Neural cell (in vitro differentiated cells): Measurements from ENCODE around the gene BCL3. TPM values are rescaled to one million over a fixed set of nuclear protein-coding genes. Genes with fewer than 3 reads are reported as not detected.

Experiments
- H2AFZ ChIP-seq: fragments of 200-600, 300-800 bp; sonication (generic), shearing (Covaris generic); 2 replicates; pipeline ENCODE4 v1.6.0; 2014; ENCODE audit warnings: low read depth, mild to moderate bottlenecking, antibody characterized with exemption, low read length, moderate library complexity
- H3F3A ChIP-seq: fragments of 200-600 bp; shearing (Covaris generic); 2 replicates; pipeline ENCODE4 v1.6.1; 2016; ENCODE audit warnings: mild to moderate bottlenecking, moderate library complexity, mixed read lengths, antibody characterized with exemption, low read length; ENCODE audit not compliant: insufficient read depth, poor library complexity, severe bottlenecking
- H3K27ac ChIP-seq: fragments of 200-600, 300-800 bp; sonication (generic), shearing (Covaris generic); 2 replicates; pipeline ENCODE4 v1.5.1; 2014; ENCODE audit warnings: mild to moderate bottlenecking, low read length, moderate library complexity
- H3K27me3 ChIP-seq: fragments of 300-800, 200-600 bp; sonication (generic), shearing (Covaris generic); 2 replicates; pipeline ENCODE4 v1.6.0; 2014; ENCODE audit warnings: mild to moderate bottlenecking, low read depth, low read length, moderate library complexity; ENCODE audit not compliant: insufficient read depth
- H3K36me3 ChIP-seq: fragments of 300-800, 200-600 bp; sonication (generic), shearing (Covaris generic); 2 replicates; pipeline ENCODE4 v1.5.1; 2014; ENCODE audit warnings: mild to moderate bottlenecking, antibody characterized with exemption, low read length, moderate library complexity; ENCODE audit not compliant: insufficient read depth
- H3K4me2 ChIP-seq: fragments of 300-800, 200-600 bp; sonication (generic), shearing (Covaris generic); 2 replicates; pipeline ENCODE4 v1.6.0; 2014; ENCODE audit warnings: mild to moderate bottlenecking, low read length
- H3K4me3 ChIP-seq: fragments of 300-800, 200-600 bp; sonication (generic), shearing (Covaris generic); 2 replicates; pipeline ENCODE4 v1.5.1; 2014; ENCODE audit warnings: mild to moderate bottlenecking, low read length, moderate library complexity
- H3K79me2 ChIP-seq: fragments of 200-600 bp; shearing (Covaris generic); replicated peaks from 2 replicates; pipeline ENCODE4 v1.6.0; 2014; ENCODE audit warnings: mild to moderate bottlenecking, low read length, moderate library complexity; ENCODE audit not compliant: insufficient read depth
- H3K9ac ChIP-seq: fragments of 300-800, 200-600 bp; sonication (generic), shearing (Covaris generic); 2 replicates; pipeline ENCODE4 v1.6.1; 2016; ENCODE audit warnings: mild to moderate bottlenecking, low read length, mixed read lengths
- H3K9me2 ChIP-seq: fragments of 200-600 bp; shearing (Covaris generic); 2 replicates; pipeline ENCODE4 v1.6.1; 2016; ENCODE audit warnings: mild to moderate bottlenecking, low read length, mixed read lengths; ENCODE audit not compliant: insufficient read depth
- H3K9me3 ChIP-seq: fragments of 200-600, 300-800 bp; sonication (generic), shearing (Covaris generic); 2 replicates; pipeline ENCODE4 v1.6.1; 2016; ENCODE audit warnings: mild to moderate bottlenecking, mixed run types, low read length, moderate library complexity, mixed read lengths
- H4K20me1 ChIP-seq: fragments of 200-600 bp; shearing (Covaris generic); 2 replicates; pipeline ENCODE4 v1.6.1; 2016; ENCODE audit warnings: mild to moderate bottlenecking, mixed run types; ENCODE audit not compliant: insufficient read depth
- CTCF ChIP-seq: fragments of 450-650 bp; IDR thresholded peaks from 2 replicates; pipeline ENCODE4 v1.5.1; 2014; ENCODE audit warnings: antibody characterized with exemption, mild to moderate bottlenecking, moderate library complexity; ENCODE audit not compliant: poor library complexity, severe bottlenecking
- EP300 ChIP-seq: fragments of 450-650 bp; conservative IDR thresholded peaks from 2 replicates; pipeline ENCODE4 v1.6.1; 2014; ENCODE audit warnings: antibody characterized with exemption, mild to moderate bottlenecking, moderate library complexity; ENCODE audit not compliant: poor library complexity, severe bottlenecking
- EZH2 ChIP-seq: fragments of 200-600, 300-800 bp; shearing (Covaris generic), sonication (generic); IDR thresholded peaks from 2 replicates; pipeline ENCODE4 v1.6.1; 2014; ENCODE audit warnings: antibody characterized with exemption, low read length, borderline replicate concordance, mild to moderate bottlenecking; ENCODE audit not compliant: insufficient read depth, poor library complexity, severe bottlenecking
- POLR2AphosphoS5 ChIP-seq: IDR thresholded peaks from 2 replicates; pipeline ENCODE4 v1.6.1; 2012
- RAD21 ChIP-seq: fragments of 450-650 bp; conservative IDR thresholded peaks from 2 replicates; pipeline ENCODE4 v1.6.1; 2014; ENCODE audit warnings: antibody characterized with exemption, mild to moderate bottlenecking, moderate library complexity
- REST ChIP-seq: IDR thresholded peaks from 2 replicates; pipeline ENCODE4 v1.6.1; 2012; ENCODE audit warnings: borderline replicate concordance
- SMC3 ChIP-seq: fragments of 450-650 bp; conservative IDR thresholded peaks from 2 replicates; pipeline ENCODE4 v1.6.1; 2014; ENCODE audit warnings: antibody characterized with exemption, mild to moderate bottlenecking, moderate library complexity; ENCODE audit not compliant: poor library complexity
- TAF1 ChIP-seq: IDR thresholded peaks from 2 replicates; pipeline ENCODE4 v1.6.1; 2012; ENCODE audit warnings: low read depth
- polyA plus RNA-seq: library from polyadenylated mRNA; depleted of rRNA; stranded (reverse); fragments of >200 nt; gene quantifications from 2 replicates; pipeline ENCODE4 v1.2.3, GENCODE V29; 2014

Gene BCL3
- polyA plus RNA-seq, 1 donor from 2014 or later: 0.48 TPM

GRCh38 chr19:44782729-44783128, 34.2 kb downstream of the BCL3 start:
- H3K4me3 ChIP-seq: no peak overlapping the region
- H2AFZ ChIP-seq: no peak overlapping the region
- no peak overlapping the region for H3K9ac ChIP-seq
- no peaks in the 10 kb centered on the region for H3F3A ChIP-seq
- no peaks in the 10 kb centered on the region for H4K20me1 ChIP-seq
- TF ChIP-seq TAF1 (no peak), REST (no peak), EP300 (no peak), EZH2 (no peak), SMC3 (no peak), CTCF (no peak), RAD21 (no peak), POLR2AphosphoS5 (no peak)
- no peaks in the 10 kb centered on the region for H3K36me3 ChIP-seq
- peaks cover 4% of the 10 kb centered on the region for H3K27me3 ChIP-seq
- no peaks in the 10 kb centered on the region for H3K9me2 ChIP-seq
- no peak overlapping the region for H3K4me2 ChIP-seq
- no peaks in the 10 kb centered on the region for H3K9me3 ChIP-seq
- H3K79me2 ChIP-seq: no peaks in the 10 kb centered on the region
- no peak overlapping the region for H3K27ac ChIP-seq

GRCh38 chr19:44783545-44783944, 35.0 kb downstream of the BCL3 start:
- Histone ChIP-seq H3F3A (no peaks in the 10 kb centered on the region), H3K36me3 (no peaks in the 10 kb centered on the region), H4K20me1 (no peaks in the 10 kb centered on the region), H3K4me3 (no peak overlapping the region), H3K9me3 (no peaks in the 10 kb centered on the region), H2AFZ (no peak overlapping the region), H3K27ac (no peak overlapping the region), H3K4me2 (no peak overlapping the region), H3K9me2 (no peaks in the 10 kb centered on the region), H3K27me3 (no peaks in the 10 kb centered on the region), H3K9ac (no peak overlapping the region), H3K79me2 (no peaks in the 10 kb centered on the region)
- TF ChIP-seq REST: no peak
